H1 (cell line): ENCODE data around the gene KDF1. TPM values are rescaled to one million over a fixed set of nuclear protein-coding genes. Genes with fewer than 3 reads are reported as not detected.

ENCODE experiments used
- CTCF ChIA-PET: fragments of 300-600 bp; sonication (Branson Sonifier 250); formaldehyde crosslinking; loops from one replicate; lab custom pipeline; 2021; ENCODE audit not compliant: partially characterized antibody; lab: Charles Lee
- POLR2A ChIA-PET: fragments of 300-600 bp; sonication (Branson Sonifier 250); formaldehyde crosslinking; loops from one replicate; lab custom pipeline; 2021; ENCODE audit warnings: inconsistent platforms; ENCODE audit not compliant: partially characterized antibody; lab: Charles Lee
- DNase-seq, 2 experiments: peaks; one replicate each; pipeline versions ENCODE4 v3.0.0 to v3.0.0-alpha.2; 2010 to 2022; ENCODE audit warnings: low spot score in 2 of 2, low read depth in 1 of 2, mixed read lengths in 1 of 2
- FAIRE-seq: peaks from 2 replicates; lab custom pipeline; 2011; peaks lifted over from hg19 to GRCh38; lab: Jason Lieb, UNC
- H2AFZ ChIP-seq: 2 replicates; pipeline ENCODE4 v1.8.1; 2012; ENCODE audit warnings: low read length, inconsistent platforms
- H2AK5ac ChIP-seq: 2 replicates; pipeline ENCODE4 v1.6.1; 2013; ENCODE audit warnings: low read depth, low read length
- H2BK120ac ChIP-seq: replicated peaks from 2 replicates; pipeline ENCODE3; 2013; ENCODE audit warnings: low read depth, low read length, inconsistent platforms
- H2BK12ac ChIP-seq: 2 replicates; pipeline ENCODE4 v1.6.1; 2013; ENCODE audit warnings: low read depth, low read length
- H2BK15ac ChIP-seq: 2 replicates; pipeline ENCODE4 v1.6.1; 2013; ENCODE audit warnings: low read length
- H2BK20ac ChIP-seq: 2 replicates; pipeline ENCODE4 v1.6.1; 2013; ENCODE audit warnings: low read length
- H2BK5ac ChIP-seq: 2 replicates; pipeline ENCODE4 v1.6.1; 2013; ENCODE audit warnings: low read depth, low read length
- H3K14ac ChIP-seq: 2 replicates; pipeline ENCODE4 v1.6.1; 2013; ENCODE audit warnings: inconsistent platforms; ENCODE audit not compliant: insufficient read length
- H3K18ac ChIP-seq: 2 replicates; pipeline ENCODE4 v1.6.1; 2013; ENCODE audit warnings: low read length; ENCODE audit errors: extremely low read depth
- H3K23ac ChIP-seq: 2 replicates; pipeline ENCODE4 v1.6.1; 2013; ENCODE audit warnings: inconsistent platforms; ENCODE audit not compliant: insufficient read length
- H3K23me2 ChIP-seq: 2 replicates; pipeline ENCODE4 v1.6.1; 2013; ENCODE audit warnings: low read depth, low read length
- H3K27ac ChIP-seq: 2 replicates; pipeline ENCODE4 v1.6.1; 2011; ENCODE audit warnings: low read depth, low read length, inconsistent platforms
- H3K27me3 ChIP-seq, 4 experiments: replicated peaks in 1 of 4; 1 replicate in 1 of 4; 2 replicates in 3 of 4; pipeline versions ENCODE4 v1.6.1 to v1.8.1; 2011 to 2013; ENCODE audit warnings: low read length in 3 of 4, mild to moderate bottlenecking in 3 of 4, inconsistent platforms in 2 of 4, mixed read lengths in 2 of 4, moderate library complexity in 1 of 4; ENCODE audit not compliant: control insufficient read depth in 3 of 4, insufficient read depth in 3 of 4; ENCODE audit errors: extremely low read depth in 1 of 4
- H3K36me3 ChIP-seq, 4 experiments: 2 replicates each; pipeline versions ENCODE4 v1.6.1 to v1.8.1; 2011 to 2013; ENCODE audit warnings: mild to moderate bottlenecking in 4 of 4, low read length in 3 of 4, moderate library complexity in 2 of 4, control low read depth in 1 of 4, inconsistent platforms in 1 of 4; ENCODE audit not compliant: insufficient read depth in 4 of 4, control insufficient read depth in 2 of 4
- H3K4ac ChIP-seq: replicated peaks from 2 replicates; pipeline ENCODE3; 2013; ENCODE audit warnings: low read length, low read depth, mixed read lengths, inconsistent platforms; ENCODE audit not compliant: insufficient read length
- H3K4me1 ChIP-seq, 4 experiments: replicated peaks in 1 of 4; 1 replicate in 1 of 4; 2 replicates in 3 of 4; pipeline versions ENCODE4 v1.6.1 to v1.8.1; 2011 to 2013; ENCODE audit warnings: low read length in 3 of 4, inconsistent platforms in 2 of 4, mixed read lengths in 1 of 4; ENCODE audit not compliant: insufficient read depth in 4 of 4, control insufficient read depth in 3 of 4
- H3K4me2 ChIP-seq, 2 experiments: 2 replicates each; pipeline versions ENCODE4 v1.6.1 to v1.8.1; 2011 to 2013; ENCODE audit warnings: low read depth in 2 of 2, low read length in 2 of 2, control low read depth in 1 of 2, inconsistent platforms in 1 of 2, mild to moderate bottlenecking in 1 of 2; ENCODE audit not compliant: insufficient read depth in 1 of 2
- H3K4me3 ChIP-seq, 4 experiments: fragments of 200-600, 300-600 bp in 1 of 4; sonication (generic), shearing (Covaris generic), sonication (Bioruptor Twin) in 1 of 4; 2 replicates each; pipeline versions ENCODE4 v1.5.1 to v1.8.1; 2011 to 2016; ENCODE audit warnings: low read length in 4 of 4, low read depth in 3 of 4, control low read depth in 2 of 4, inconsistent platforms in 2 of 4, mild to moderate bottlenecking in 2 of 4, mixed read lengths in 1 of 4, moderate library complexity in 1 of 4; ENCODE audit not compliant: insufficient read depth in 2 of 4; ENCODE audit errors: extremely low read depth in 1 of 4
- H3K56ac ChIP-seq: replicated peaks from 2 replicates; pipeline ENCODE3; 2013; ENCODE audit warnings: low read depth, mild to moderate bottlenecking, mixed read lengths, low read length, inconsistent platforms; ENCODE audit not compliant: insufficient read length
- H3K79me1 ChIP-seq: 2 replicates; pipeline ENCODE4 v1.6.1; 2013; ENCODE audit warnings: low read depth, low read length, control low read depth
- H3K79me2 ChIP-seq, 2 experiments: 2 replicates each; pipeline versions ENCODE4 v1.6.1 to v1.8.1; 2012 to 2013; ENCODE audit warnings: low read length in 2 of 2, mild to moderate bottlenecking in 2 of 2, inconsistent platforms in 1 of 2; ENCODE audit not compliant: insufficient read depth in 2 of 2, control insufficient read depth in 1 of 2
- H3K9ac ChIP-seq, 4 experiments: replicated peaks in 1 of 4; 1 replicate in 1 of 4; 2 replicates in 3 of 4; pipeline versions ENCODE4 v1.6.1 to v1.8.1; 2011 to 2013; ENCODE audit warnings: low read depth in 3 of 4, low read length in 3 of 4, control low read depth in 2 of 4, mild to moderate bottlenecking in 2 of 4, moderate library complexity in 2 of 4, inconsistent platforms in 1 of 4; ENCODE audit errors: extremely low read depth in 1 of 4
- H3K9me3 ChIP-seq, 2 experiments: 2 replicates each; pipeline versions ENCODE4 v1.6.1 to v1.8.1; 2012 to 2013; ENCODE audit warnings: mild to moderate bottlenecking in 2 of 2, moderate library complexity in 2 of 2, control low read depth in 1 of 2, inconsistent platforms in 1 of 2, low read depth in 1 of 2, low read length in 1 of 2, mixed read lengths in 1 of 2; ENCODE audit not compliant: insufficient read depth in 2 of 2
- H4K20me1 ChIP-seq, 2 experiments: replicated peaks in 1 of 2; 2 replicates each; pipeline versions ENCODE3 to v1.8.1; 2011 to 2013; ENCODE audit warnings: inconsistent platforms in 2 of 2, low read length in 2 of 2, mild to moderate bottlenecking in 1 of 2; ENCODE audit not compliant: insufficient read depth in 2 of 2, control insufficient read depth in 1 of 2
- H4K5ac ChIP-seq: 2 replicates; pipeline ENCODE4 v1.6.1; 2013; ENCODE audit warnings: low read length, low read depth, mixed read lengths, inconsistent platforms; ENCODE audit not compliant: insufficient read length
- H4K8ac ChIP-seq: 2 replicates; pipeline ENCODE4 v1.8.0; 2013; ENCODE audit warnings: mild to moderate bottlenecking, moderate library complexity, low read length, inconsistent platforms; ENCODE audit not compliant: insufficient read depth; ENCODE audit errors: extremely low read depth
- H4K91ac ChIP-seq: replicated peaks from 2 replicates; pipeline ENCODE3; 2013; ENCODE audit warnings: low read length, mixed read lengths, inconsistent platforms; ENCODE audit not compliant: insufficient read length
- CEBPB ChIP-seq: IDR thresholded peaks from 2 replicates; pipeline ENCODE4 v1.6.1; 2012; ENCODE audit warnings: low read depth, low read length
- CHD2 ChIP-seq: IDR thresholded peaks from 2 replicates; pipeline ENCODE4 v1.6.1; 2012; ENCODE audit warnings: low read length, improper control_type of control experiment
- EGR1 ChIP-seq: IDR thresholded peaks from 2 replicates; pipeline ENCODE4 v1.6.1; 2011; ENCODE audit warnings: low read depth, low read length, borderline replicate concordance
- GABPA ChIP-seq: IDR thresholded peaks from 2 replicates; pipeline ENCODE4 v1.6.1; 2011; ENCODE audit warnings: mild to moderate bottlenecking, low read length, moderate library complexity, borderline replicate concordance; ENCODE audit not compliant: insufficient read depth
- HDAC2 ChIP-seq, 2 experiments: fragments of 300-600 bp in 1 of 2; sonication (generic) in 1 of 2; IDR thresholded peaks; 2 replicates each; pipeline ENCODE4 v1.6.1; 2011 to 2012; ENCODE audit warnings: low read depth in 2 of 2, low read length in 2 of 2, mild to moderate bottlenecking in 2 of 2, moderate library complexity in 2 of 2, borderline replicate concordance in 1 of 2, inconsistent platforms in 1 of 2
- KDM1A ChIP-seq: fragments of 200-600, 300-600 bp; sonication (generic); IDR thresholded peaks from 2 replicates; pipeline ENCODE4 v1.7.1; 2016; ENCODE audit warnings: mild to moderate bottlenecking, low read length, borderline replicate concordance
- KDM5A ChIP-seq: fragments of 200-600 bp; IDR thresholded peaks from 2 replicates; pipeline ENCODE4 v1.7.1; 2012; ENCODE audit warnings: mild to moderate bottlenecking, low read length, inconsistent platforms, mixed read lengths
- RNF2 ChIP-seq: fragments of 200-900, 300-1000 bp; sonication (generic); IDR thresholded peaks from 2 replicates; pipeline ENCODE4 v1.7.1; 2016; ENCODE audit warnings: borderline replicate concordance, low read depth, mild to moderate bottlenecking, antibody characterized with exemption, low read length; ENCODE audit not compliant: poor library complexity, severe bottlenecking; ENCODE audit errors: missing control alignments
- SIX5 ChIP-seq: IDR thresholded peaks from 2 replicates; pipeline ENCODE4 v1.6.1; 2011; ENCODE audit warnings: mild to moderate bottlenecking, low read depth, low read length
- SUZ12 ChIP-seq: fragments of 200-600 bp; sonication (generic); IDR thresholded peaks from 2 replicates; pipeline ENCODE4 v1.6.1; 2012; ENCODE audit warnings: mild to moderate bottlenecking, inconsistent platforms, low read length, moderate library complexity, mixed read lengths
- TCF12 ChIP-seq: IDR thresholded peaks from 2 replicates; pipeline ENCODE4 v1.6.1; 2011; ENCODE audit warnings: low read depth, mild to moderate bottlenecking, low read length
- USF2 ChIP-seq: IDR thresholded peaks from 2 replicates; pipeline ENCODE4 v1.6.1; 2011; ENCODE audit warnings: low read length, improper control_type of control experiment
- ZNF274 ChIP-seq: IDR thresholded peaks from 2 replicates; pipeline ENCODE4 v1.7.0; 2012; ENCODE audit warnings: low read length, borderline replicate concordance; ENCODE audit errors: extremely low read depth
- WGBS, 2 experiments: shearing (Covaris generic) in 1 of 2; methylation state at CpG; one replicate each; pipeline versions ENCODE4 v1.1.6 to v1.1.7; 2013 to 2015; ENCODE audit warnings: low lambda C conversion rate in 2 of 2, mixed read lengths in 2 of 2, inconsistent platforms in 1 of 2, low coverage in 1 of 2, missing lambda C conversion rate in 1 of 2; ENCODE audit not compliant: insufficient replicate concordance in 2 of 2, insufficient coverage in 1 of 2, insufficient read length in 1 of 2; ENCODE audit errors: extremely low coverage in 1 of 2, missing lambda C conversion rate in 1 of 2; 5-methylcytosine and 5-hydroxymethylcytosine counted together
- polyA plus RNA-seq, 7 experiments: library from polyadenylated mRNA; depleted of rRNA in 3 of 7; stranded (reverse) in 5 of 7; unstranded in 2 of 7; fragments of >200 nt in 5 of 7; fragments of 200-250 nt in 2 of 7; gene quantifications; 1 replicate in 5 of 7; 2 replicates in 1 of 7; 4 replicates in 1 of 7; pipeline versions ENCODE4 v1.2.1 to v1.2.3, GENCODE V29; 2011 to 2013; ENCODE audit warnings: missing spikeins in 2 of 7, mixed read lengths in 2 of 7
- total RNA-seq: library from RNA; stranded (reverse); fragmentation: NEBNext Ultra II Directional; extraction: Animal tissue kit (Norgen Biotek cat#: 25700); gene quantifications from 2 replicates; pipeline ENCODE4 v1.2.1, GENCODE V29; 2021

Gene KDF1
- total and polyA plus RNA-seq, 2 of the 8 experiments (the other 6 are each of a cell fraction or from before 2014, with no cell fraction given) = 16.9 to 37.5 TPM

- Histone ChIP-seq H2AFZ (no peak overlapping the region), H2AK5ac (no peak overlapping the region), H3K36me3 (peaks cover 0 to 20% (median 2%) of the 10 kb centered on the region in 4 experiments; a peak in 4 of 8 replicates), H3K9ac (no peak overlapping the region), H3K4me2 (no peak overlapping the region), H2BK15ac (no peak overlapping the region), H2BK5ac (no peak overlapping the region), H3K27me3 (no peaks in the 10 kb centered on the region), H4K5ac (no peak overlapping the region), H3K79me2 (no peaks in the 10 kb centered on the region), H2BK20ac (no peak overlapping the region), H3K4me3 (no peak overlapping the region), H3K14ac (no peak overlapping the region), H3K4me1 (no peaks in the 10 kb centered on the region), H2BK120ac (no peak overlapping the region), H3K9me3 (no peaks in the 10 kb centered on the region), H4K8ac (no peak overlapping the region), H3K56ac (no peak overlapping the region), H4K91ac (no peak overlapping the region), H3K27ac (no peak overlapping the region), H4K20me1 (peaks cover 2 to 4% of the 10 kb centered on the region in 2 experiments), H3K18ac (no peak overlapping the region), H3K79me1 (no peaks in the 10 kb centered on the region), H3K23me2 (no peaks in the 10 kb centered on the region), H2BK12ac (no peak overlapping the region), H3K4ac (no peak overlapping the region), H3K23ac (no peak overlapping the region)
- ChIA-PET CTCF (interaction anchor here (0.8 to 1.5 kb wide), 3 partner anchors 9 to 27 kb away, joined by 3 to 4 read pairs (median 3); no protein-coding TSS in a partner anchor), POLR2A (interaction anchor here (0.6 to 5.3 kb wide), 8 partner anchors 9 to 54 kb away, joined by 3 to 26 read pairs (median 5); partner anchors contain the start of gene KDF1)
- WGBS, 2 experiments = 92% methylated on average over 14 of the region's 14 CpGs; no CpG with 5 or more reads in 1 of the 2 experiments
- DNase-seq (no peak), FAIRE-seq (no peak)
- TF ChIP-seq HDAC2 (IDR thresholded peaks at IDR 0.05; ENCODE audit: borderline replicate concordance in 1 of 2, low read depth in 2 of 2, low read length in 2 of 2) = no peak
- TF ChIP-seq GABPA = no peak
- TF ChIP-seq EGR1 = no peak
- no peak for TF ChIP-seq SUZ12
- TF ChIP-seq KDM1A = no peak
- TF ChIP-seq RNF2 = no peak
- TF ChIP-seq TCF12 = no peak
- TF ChIP-seq SIX5 = no peak
- no peak for TF ChIP-seq USF2
- no peak for TF ChIP-seq CHD2
- no peak for TF ChIP-seq KDM5A
- no peak for TF ChIP-seq CEBPB
- no peak for TF ChIP-seq ZNF274
These were observed 9.1 kb downstream of the KDF1 start for GRCh38 chr1:26951216-26951615.
